Activated naive CD4-positive, alpha-beta T cell (primary cell): ENCODE measurements around the gene BTBD9.

Source experiments
- DNase-seq, 4 experiments: peaks; one replicate each; lab custom pipeline; 2025; lab: John Stamatoyannopoulos, UW

Gene BTBD9

GRCh38 chr6:38481211-38481836 is 158.4 kb downstream of the BTBD9 start:
- no peak for DNase-seq

- no peak for DNase-seq
These were observed 159.7 kb downstream of the BTBD9 start for GRCh38 chr6:38480036-38480435.

DNA sequence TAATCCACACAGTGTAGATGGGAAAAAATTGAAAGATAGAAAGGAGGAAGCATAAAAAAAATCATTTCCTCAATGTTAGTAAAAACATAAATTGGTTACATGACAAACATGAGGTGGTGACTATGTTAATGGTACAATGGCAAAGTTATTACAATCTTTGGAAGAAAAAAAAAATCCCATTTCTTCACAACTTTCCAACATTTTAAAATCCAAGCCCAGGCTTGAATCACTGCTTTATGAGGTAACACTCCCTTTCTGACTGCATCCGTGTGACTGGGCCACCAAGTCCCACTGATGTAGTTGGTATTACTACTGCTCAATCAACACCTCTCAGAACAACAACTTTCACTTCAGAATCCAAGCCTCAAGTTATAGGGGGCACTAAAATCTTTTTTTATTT is 160.4 kb downstream of the BTBD9 start:
- DNase-seq = no peak

GRCh38 chr6:38477680-38478260 is 162.0 kb downstream of the BTBD9 start:
- no peak for DNase-seq

- DNase-seq = no peak
These were observed 162.8 kb downstream of the BTBD9 start for GRCh38 chr6:38476888-38477287.

DNA sequence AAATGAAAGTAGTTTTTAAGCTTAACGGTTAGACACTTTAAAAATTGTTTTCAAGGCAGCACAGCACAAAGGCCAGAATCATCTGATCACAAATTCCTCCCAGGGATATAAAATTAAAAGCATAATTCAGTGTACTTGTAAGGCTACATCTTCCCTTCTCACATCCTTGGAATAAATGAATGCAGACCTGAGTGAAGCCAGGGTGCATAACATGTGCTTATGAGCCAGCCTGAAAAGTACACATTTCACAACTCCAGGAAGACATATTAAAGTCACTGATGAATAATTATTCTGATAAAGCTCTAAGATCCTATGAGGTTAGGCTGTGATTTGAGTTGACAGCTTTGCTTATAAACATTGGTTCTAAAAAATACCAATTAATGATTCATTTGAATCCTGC is 163.6 kb downstream of the BTBD9 start:
- DNase-seq = no peak

DNA sequence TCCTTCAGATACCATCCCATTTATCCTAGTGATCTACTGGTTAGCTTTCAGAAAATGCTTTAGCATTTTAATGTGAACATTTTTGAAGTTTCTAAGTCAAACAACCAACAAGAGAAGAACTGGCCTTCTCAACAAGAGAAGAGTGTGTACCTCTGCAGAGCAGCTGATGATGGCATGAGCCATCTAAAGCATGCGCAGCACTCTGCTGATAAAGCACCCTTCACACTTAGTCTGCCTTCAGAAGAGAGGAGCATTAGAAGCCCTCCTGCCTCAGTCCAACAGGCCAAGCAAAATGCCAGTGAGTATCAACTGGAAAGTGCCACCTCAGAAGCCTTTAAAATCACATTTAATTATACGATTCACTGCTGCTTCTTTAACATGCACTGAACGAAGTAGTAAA is 169.2 kb downstream of the BTBD9 start:
- DNase-seq = no peak

GRCh38 chr6:38467566-38467965 is 172.2 kb downstream of the BTBD9 start:
- DNase-seq = no peak

DNA sequence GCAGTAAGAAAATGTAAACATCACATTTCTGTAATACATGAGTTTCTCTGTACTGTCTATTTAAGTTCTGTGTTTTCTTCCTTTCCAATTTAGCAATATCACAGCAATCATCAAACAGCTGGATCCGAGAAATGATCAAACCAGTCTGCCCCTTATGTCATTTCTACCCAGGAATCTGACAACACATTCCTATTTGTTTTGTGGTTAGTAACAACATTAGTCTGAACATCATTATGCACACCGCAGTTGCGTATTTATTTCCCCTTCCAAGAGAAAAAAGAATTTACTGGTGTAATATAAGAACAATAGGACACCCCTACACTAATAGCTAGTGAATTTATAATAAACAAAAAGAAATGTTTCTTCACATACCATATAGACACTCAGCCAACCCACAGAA is 179.5 kb downstream of the BTBD9 start:
- no peak for DNase-seq

DNA sequence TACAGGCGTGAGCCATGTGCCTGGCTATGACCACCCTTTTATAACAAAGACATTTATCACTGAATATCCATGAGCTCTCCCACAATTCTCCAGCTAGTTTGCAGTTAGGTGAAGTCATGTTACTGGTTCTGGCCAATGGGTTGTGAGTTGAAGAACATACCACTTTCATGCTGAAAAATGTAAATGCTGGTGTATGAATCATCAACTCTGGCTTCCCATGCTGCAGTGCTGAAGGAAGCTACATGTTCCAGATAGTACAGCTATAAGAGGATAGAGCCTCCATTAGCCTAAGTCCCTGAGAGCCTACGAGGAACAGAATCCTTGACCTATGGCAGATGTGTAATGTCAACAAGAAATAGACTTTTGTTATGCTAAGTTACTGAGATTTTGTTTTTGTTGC is 180.4 kb downstream of the BTBD9 start:
- DNase-seq = no peak

GRCh38 chr6:38453861-38454260 is 185.9 kb downstream of the BTBD9 start:
- DNase-seq = no peak

GRCh38 chr6:38452816-38453660 is 186.7 kb downstream of the BTBD9 start:
- DNase-seq = no peak

DNA sequence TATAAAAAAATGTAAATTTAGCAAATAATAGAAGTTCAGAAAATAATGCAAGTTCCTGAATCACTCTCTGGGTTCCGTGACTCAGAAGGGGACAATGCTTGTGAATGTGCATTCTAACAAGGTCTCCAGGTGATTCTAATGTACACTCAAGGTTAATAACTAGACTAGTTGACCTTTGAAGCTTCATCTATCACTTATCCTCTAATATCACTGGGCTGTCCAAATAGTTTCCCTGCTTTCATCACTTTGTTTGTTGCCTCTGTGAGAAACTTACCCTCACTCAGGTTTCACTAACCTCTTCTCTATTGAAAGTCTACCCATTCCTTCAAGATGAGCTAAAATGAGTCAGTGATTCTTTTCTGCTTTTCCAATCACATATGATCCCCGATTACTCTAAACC is 189.0 kb downstream of the BTBD9 start:
- DNase-seq = no peak

DNA sequence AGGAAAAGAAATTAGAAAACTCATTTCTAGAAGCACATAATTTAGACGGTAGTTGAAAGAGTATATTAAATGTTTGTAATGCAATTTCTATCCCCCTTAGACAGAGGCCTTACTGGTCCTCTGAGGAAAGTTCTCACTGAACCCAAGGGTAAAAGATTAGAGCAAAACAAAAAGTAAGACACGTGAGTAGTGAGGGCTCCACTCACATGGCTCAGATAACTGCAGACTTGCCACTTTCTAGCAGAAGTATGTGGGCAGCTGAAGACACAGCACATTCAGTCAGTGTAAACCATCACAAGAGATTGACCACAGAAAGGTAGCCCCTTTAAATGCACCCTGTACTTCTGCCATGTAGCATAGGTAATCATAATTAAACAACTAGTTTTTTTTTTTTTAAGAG is 193.8 kb downstream of the BTBD9 start:
- DNase-seq = no peak

DNA sequence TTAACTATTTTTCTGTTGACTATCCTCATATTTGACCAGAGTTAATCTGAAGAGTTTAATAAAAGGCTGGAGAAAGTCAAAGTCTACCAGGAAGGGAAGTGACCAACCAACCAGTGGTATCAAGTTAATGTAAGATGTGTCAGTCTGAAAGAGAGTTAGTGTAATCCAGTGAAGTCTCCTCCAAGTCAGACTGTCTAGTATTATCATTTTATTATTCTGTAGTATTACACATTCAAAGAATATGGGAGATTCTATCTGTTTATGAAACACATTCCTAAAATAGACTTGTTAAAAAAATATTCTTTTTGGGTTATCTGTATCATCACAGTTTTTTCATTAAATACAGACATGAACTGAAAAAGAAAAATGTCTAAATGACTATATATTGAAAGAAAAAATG is 194.4 kb downstream of the BTBD9 start:
- DNase-seq = no peak

DNA sequence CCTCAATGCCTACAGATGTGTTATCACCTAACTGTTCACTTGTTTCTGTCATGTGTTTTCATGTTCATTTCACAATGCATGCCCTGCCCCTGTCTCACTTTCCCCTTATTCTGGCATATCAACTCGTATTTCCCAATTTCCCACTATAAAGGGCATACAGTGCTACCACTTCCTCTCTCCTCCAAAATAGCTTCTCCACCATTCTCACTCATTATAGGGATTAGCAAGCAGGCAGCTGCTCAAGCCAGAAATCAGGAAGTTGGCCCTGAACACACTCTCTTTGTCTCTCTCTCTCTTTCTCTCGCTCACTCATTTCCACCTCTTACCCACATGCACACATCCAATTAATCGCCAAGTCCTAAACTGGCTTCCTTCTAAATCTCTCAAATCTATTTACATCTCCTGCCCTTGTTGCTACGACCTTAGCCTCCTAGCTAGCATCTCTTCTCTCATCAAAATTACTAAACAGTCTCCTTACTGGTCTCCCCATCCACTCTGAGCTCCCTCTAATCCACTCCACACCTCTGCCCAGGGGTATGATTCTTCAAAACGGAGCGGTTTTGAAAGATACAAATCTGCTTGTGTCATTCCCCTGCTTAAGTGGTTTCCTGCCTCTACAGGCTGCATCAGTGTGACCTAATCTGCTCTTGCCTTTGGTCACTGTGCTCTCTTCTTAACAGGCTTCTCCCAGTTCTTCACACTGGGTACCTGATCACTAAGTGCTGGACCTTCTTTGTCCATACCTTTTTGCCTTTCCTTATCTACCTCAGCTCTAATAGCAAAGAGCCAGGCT is 196.2 kb downstream of the BTBD9 start:
- DNase-seq = no peak

DNA sequence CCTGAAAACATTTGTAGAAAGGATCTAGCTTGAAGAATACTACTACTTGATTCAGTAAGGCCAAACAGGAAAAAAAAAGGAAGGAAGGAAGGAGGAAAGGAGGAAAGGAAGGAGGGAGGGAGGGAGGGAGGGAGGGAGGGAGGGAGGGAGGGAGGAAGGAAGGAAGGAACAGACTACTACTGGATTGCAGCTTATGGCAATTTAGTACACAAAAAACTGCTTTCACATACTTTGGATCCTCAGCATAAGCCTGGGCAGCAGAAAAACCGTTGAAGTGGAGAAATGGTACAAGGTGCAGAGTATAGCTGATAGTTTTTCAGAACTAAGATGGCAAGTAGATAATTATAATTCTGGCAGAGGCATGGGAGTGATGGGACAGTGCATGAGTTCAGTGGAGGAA is 201.6 kb downstream of the BTBD9 start:
- no peak for DNase-seq

DNA sequence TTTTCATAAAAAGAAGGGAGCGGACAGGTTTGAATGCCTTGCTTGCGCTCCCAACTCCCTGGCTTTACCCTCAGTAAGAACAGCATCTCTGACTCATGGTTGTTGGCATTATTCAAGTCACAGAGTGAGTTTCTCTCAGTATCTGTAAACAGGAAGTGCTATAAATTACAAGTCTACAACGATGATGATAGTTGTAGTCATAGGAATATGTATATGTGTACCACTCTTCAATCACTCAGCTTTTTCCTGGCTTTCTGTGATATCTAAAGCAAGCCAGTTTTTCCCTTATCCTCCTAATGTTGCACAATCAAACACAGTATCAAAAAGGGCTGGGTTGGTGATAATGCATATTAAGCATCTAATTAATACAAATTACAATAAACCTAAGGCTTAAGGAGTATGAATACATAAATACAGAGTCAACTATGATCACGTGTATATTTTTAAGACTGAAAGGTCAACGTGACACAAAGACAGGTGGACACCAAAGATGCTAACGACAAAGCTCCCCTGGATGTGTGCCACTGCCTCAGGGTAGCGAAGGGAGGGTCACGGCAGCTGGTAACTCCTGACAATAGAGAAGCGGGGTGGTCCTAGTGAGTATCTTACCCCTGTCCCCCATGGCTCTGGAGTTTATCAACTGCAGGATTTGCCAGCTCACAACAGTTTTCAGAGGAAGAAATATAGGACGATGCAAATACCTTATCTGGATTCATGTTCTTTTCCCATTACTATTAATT is 202.8 kb downstream of the BTBD9 start:
- no peak for DNase-seq

DNA sequence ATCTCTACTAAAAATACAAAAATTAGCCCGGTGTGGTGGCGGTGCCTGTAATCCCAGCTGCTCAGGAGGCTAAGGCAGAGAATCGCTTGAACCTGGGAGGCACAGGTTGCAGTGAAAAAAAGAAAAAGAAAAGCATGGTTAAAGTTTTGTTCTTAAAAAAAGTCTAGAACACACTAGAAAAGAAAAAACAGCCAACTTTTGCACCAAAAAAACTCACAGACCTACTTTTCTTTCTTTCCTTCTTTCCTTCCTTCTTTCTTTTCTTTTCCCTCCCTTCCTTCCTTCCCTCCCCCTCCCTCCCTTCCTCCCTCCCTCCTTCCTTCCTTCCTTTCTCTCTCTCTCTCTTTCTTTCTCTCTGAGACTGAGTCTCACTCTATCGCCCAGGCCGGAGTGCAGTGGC is 204.4 kb downstream of the BTBD9 start:
- DNase-seq = no peak

GRCh38 chr6:38434051-38434450 is 205.7 kb downstream of the BTBD9 start:
- no peak for DNase-seq

- no peak for DNase-seq
These were observed 207.2 kb downstream of the BTBD9 start for GRCh38 chr6:38432479-38432878.

- DNase-seq = no peak
These were observed 207.7 kb downstream of the BTBD9 start for GRCh38 chr6:38432079-38432478.
